ENCODE measurements around the gene RAPGEF2. TPM values are rescaled to one million over a fixed set of nuclear protein-coding genes. Genes with fewer than 3 reads are reported as not detected.
"Not testable (repeated sequence)": the region's sequence is repeated elsewhere in the genome, so short reads cannot be mapped to it uniquely, and the experiment has no call there.

RAPGEF2 gene
- total and polyA plus RNA-seq, 2 donors: 13.6 to 78.7 TPM

- Histone ChIP-seq H3K36me3 (ENCODE audit: insufficient read depth) (no peaks in the 10 kb centered on the region), H3K27ac (ENCODE audit: low read depth) (no peak overlapping the region), H3K4me1 (ENCODE audit: insufficient read depth) (no peaks in the 10 kb centered on the region), H3K4me3 (ENCODE audit: low read depth, low read length) (no peak overlapping the region)
- DNase-seq (ENCODE audit: extremely low spot score): no peak
- 79% methylated on average over 4 of the region's 4 CpGs for WGBS
Observed at GRCh38 chr4:159106636-159107035, 3.8 kb downstream of the RAPGEF2 start.

DNA sequence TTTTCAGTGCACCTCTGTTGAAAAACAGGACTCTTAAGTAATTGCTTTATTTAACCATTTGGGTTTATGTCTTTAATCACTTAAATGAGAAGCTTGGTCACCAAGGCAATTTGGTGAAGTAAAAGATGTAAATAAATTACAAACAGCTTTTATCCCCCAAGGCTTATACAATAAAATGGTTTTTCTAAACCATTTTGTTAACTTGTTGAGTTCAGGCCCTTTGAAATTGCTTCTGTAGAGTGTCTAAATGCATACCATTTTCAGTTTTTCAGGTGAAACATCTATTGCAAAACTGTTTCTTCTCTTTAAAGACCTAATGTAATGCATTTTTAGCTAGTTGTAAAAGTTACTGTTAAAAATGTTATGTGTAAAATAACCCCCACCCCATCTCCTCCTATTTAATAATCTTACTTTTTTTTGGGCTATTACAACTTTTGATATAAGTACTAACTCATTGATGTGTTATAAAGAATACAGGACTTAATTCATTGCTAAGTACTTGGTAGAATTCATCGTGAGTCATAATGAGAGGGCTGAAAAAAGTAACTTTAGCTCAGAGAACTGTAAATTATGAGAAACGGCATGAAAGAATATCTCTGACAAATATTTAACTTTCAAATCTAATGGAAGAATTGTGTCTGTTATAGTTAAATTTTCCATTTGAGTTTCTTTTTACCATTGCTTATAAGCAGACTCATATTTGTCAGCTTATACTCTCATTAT is 4.5 kb downstream of the RAPGEF2 start:
- no peak overlapping the region for H3K4me3 ChIP-seq (ENCODE audit: low read depth, low read length)
- H3K27ac ChIP-seq (ENCODE audit: low read depth): no peak overlapping the region
- no peaks in the 10 kb centered on the region for H3K36me3 ChIP-seq (ENCODE audit: insufficient read depth)
- no peak for DNase-seq (ENCODE audit: extremely low spot score)
- H3K4me1 ChIP-seq (ENCODE audit: insufficient read depth): no peaks in the 10 kb centered on the region
- WGBS: 33% methylated on average over 2 of the region's 2 CpGs

DNA sequence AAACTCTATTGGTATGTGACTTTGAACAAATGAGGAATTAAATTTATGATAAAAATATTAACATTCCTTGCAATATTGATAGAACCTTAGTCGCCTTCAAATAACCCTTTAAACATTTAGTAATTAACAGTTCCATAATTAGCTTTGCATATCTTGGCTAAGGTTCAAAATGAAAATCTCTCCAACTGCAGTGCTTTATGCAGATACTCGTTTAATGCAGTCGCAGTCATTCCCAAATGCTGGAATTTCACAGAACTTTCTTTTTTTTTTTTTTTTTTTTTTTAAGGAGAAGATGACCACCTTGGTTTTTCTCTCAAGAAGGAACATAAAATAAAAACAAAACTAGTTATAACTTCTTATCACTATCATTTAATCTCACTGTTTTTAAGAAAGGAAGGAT is 5.2 kb downstream of the RAPGEF2 start:
- no peaks in the 10 kb centered on the region for H3K36me3 ChIP-seq (ENCODE audit: insufficient read depth)
- WGBS: 81% methylated on average over 3 of the region's 3 CpGs
- H3K4me1 ChIP-seq (ENCODE audit: insufficient read depth): no peaks in the 10 kb centered on the region
- H3K27ac ChIP-seq (ENCODE audit: low read depth): no peak overlapping the region
- no peak for DNase-seq (ENCODE audit: extremely low spot score)
- H3K4me3 ChIP-seq (ENCODE audit: low read depth, low read length): no peak overlapping the region

GRCh38 chr4:159110961-159111360 is 8.1 kb downstream of the RAPGEF2 start:
- Histone ChIP-seq H3K4me1 (ENCODE audit: insufficient read depth) (no peaks in the 10 kb centered on the region), H3K4me3 (ENCODE audit: low read depth, low read length) (no peak overlapping the region), H3K36me3 (ENCODE audit: insufficient read depth) (no peaks in the 10 kb centered on the region), H3K27ac (ENCODE audit: low read depth) (no peak overlapping the region)
- no peak for DNase-seq (ENCODE audit: extremely low spot score)
- 89% methylated on average over 5 of the region's 5 CpGs for WGBS

- no peak for DNase-seq (ENCODE audit: extremely low spot score)
- H3K4me3 ChIP-seq (ENCODE audit: low read depth, low read length): no peak overlapping the region
- 84% methylated on average over 4 of the region's 4 CpGs for WGBS
- no peak overlapping the region for H3K27ac ChIP-seq (ENCODE audit: low read depth)
- H3K36me3 ChIP-seq (ENCODE audit: insufficient read depth): no peaks in the 10 kb centered on the region
- H3K4me1 ChIP-seq (ENCODE audit: insufficient read depth): no peaks in the 10 kb centered on the region
Observed at GRCh38 chr4:159111416-159111815, 8.5 kb downstream of the RAPGEF2 start.

DNA sequence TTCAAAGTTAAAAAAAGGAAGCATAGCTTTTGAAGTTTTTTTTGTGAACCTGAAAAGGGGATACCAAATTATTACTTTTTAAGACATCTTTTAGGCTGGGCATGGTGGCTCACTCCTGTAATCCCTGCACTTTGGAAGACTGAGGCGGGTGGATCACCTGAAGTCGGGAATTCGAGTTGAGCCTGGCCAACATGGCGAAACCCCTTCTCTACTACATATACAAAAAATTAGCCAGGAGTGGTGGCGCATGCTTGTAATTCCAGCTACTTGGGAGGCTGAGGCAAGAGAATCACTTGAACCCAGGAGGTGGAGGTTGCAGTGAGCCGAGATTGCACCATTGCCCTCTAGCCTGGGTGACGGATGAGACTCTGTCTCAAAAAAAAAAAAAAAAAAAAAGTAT is 10.5 kb downstream of the RAPGEF2 start:
- not testable (repeated sequence) for DNase-seq (ENCODE audit: extremely low spot score); H3K4me1 ChIP-seq (ENCODE audit: insufficient read depth); H3K27ac ChIP-seq (ENCODE audit: low read depth); H3K36me3 ChIP-seq (ENCODE audit: insufficient read depth); H3K4me3 ChIP-seq (ENCODE audit: low read depth, low read length)
- WGBS: 97% methylated on average over 7 of the region's 7 CpGs

DNA sequence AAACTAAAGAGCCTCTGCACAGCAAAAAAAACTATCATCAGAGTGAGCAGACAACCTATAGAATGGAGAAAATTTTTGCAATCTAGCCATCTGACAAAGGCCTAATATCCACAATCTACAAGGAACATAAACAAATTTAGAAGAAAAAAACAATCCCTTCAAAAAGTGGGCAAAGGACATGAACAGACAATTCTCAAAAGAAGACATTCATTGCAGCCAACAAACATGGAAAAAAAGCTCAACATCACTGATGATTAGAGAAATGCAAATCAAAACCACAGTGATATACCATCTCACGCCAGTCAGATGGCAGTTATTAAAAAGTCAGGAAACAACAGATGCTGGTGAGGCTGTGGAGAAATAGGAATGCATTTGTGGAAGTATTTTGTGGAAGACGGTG is 13.2 kb downstream of the RAPGEF2 start:
- 97% methylated on average over 2 of the region's 2 CpGs for WGBS
- not testable (repeated sequence) for H3K27ac ChIP-seq (ENCODE audit: low read depth); H3K4me1 ChIP-seq (ENCODE audit: insufficient read depth); H3K4me3 ChIP-seq (ENCODE audit: low read depth, low read length); H3K36me3 ChIP-seq (ENCODE audit: insufficient read depth); DNase-seq (ENCODE audit: extremely low spot score)

GRCh38 chr4:159116693-159117092 is 13.8 kb downstream of the RAPGEF2 start:
- H3K27ac ChIP-seq (ENCODE audit: low read depth); H3K4me1 ChIP-seq (ENCODE audit: insufficient read depth); H3K36me3 ChIP-seq (ENCODE audit: insufficient read depth); DNase-seq (ENCODE audit: extremely low spot score); H3K4me3 ChIP-seq (ENCODE audit: low read depth, low read length): not testable (repeated sequence)

DNA sequence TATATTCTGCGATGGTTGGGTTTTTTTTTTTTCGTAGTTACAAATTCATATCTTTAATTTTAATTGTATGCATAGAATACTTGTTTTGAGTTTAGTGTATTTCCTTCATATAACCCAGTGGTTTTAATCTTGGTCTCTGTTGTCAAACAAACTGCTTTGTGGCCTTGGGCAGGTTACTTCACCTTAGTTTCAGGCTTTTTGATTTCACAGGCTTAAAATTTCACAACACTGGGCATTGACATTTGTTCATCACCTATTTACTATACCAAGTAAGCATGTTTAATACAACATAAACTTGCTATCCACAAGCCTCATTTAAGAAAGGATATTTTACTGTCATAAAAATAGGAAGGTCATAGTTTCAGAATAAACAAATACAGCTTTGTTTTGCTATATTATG is 14.7 kb downstream of the RAPGEF2 start:
- H3K4me1 ChIP-seq (ENCODE audit: insufficient read depth): no peaks in the 10 kb centered on the region
- WGBS: 85% methylated on average over 2 of the region's 2 CpGs
- H3K27ac ChIP-seq (ENCODE audit: low read depth): no peak overlapping the region
- DNase-seq (ENCODE audit: extremely low spot score): no peak
- no peak overlapping the region for H3K4me3 ChIP-seq (ENCODE audit: low read depth, low read length)
- no peaks in the 10 kb centered on the region for H3K36me3 ChIP-seq (ENCODE audit: insufficient read depth)

DNA sequence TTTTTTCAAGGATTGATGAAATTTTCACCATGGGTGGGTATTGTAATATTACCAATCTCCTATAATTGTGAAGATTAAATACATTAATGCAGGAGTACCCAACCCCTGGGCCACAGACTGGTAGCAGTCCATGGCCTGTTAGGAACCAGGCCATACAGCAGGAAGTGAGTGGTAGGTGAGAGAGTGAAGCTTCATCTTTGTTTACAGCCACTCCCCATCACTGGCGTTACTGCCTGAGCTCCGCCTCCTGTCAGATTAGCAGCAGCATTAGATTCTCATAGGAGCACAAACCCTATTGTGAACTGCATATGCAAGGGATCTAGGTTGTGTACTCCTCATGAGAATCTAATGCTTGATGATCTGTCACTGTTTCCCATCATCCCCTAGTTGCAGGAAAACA is 15.1 kb downstream of the RAPGEF2 start:
- WGBS: 72% methylated on average over 2 of the region's 2 CpGs
- Histone ChIP-seq H3K4me1 (ENCODE audit: insufficient read depth) (no peaks in the 10 kb centered on the region), H3K4me3 (ENCODE audit: low read depth, low read length) (no peak overlapping the region), H3K36me3 (ENCODE audit: insufficient read depth) (no peaks in the 10 kb centered on the region), H3K27ac (ENCODE audit: low read depth) (no peak overlapping the region)
- DNase-seq (ENCODE audit: extremely low spot score): no peak

GRCh38 chr4:159121371-159121770 is 18.5 kb downstream of the RAPGEF2 start:
- Histone ChIP-seq H3K27ac (ENCODE audit: low read depth) (no peak overlapping the region), H3K36me3 (ENCODE audit: insufficient read depth) (no peaks in the 10 kb centered on the region), H3K4me3 (ENCODE audit: low read depth, low read length) (no peak overlapping the region), H3K4me1 (ENCODE audit: insufficient read depth) (no peaks in the 10 kb centered on the region)
- 97% methylated on average over 2 of the region's 2 CpGs for WGBS
- no peak for DNase-seq (ENCODE audit: extremely low spot score)

DNA sequence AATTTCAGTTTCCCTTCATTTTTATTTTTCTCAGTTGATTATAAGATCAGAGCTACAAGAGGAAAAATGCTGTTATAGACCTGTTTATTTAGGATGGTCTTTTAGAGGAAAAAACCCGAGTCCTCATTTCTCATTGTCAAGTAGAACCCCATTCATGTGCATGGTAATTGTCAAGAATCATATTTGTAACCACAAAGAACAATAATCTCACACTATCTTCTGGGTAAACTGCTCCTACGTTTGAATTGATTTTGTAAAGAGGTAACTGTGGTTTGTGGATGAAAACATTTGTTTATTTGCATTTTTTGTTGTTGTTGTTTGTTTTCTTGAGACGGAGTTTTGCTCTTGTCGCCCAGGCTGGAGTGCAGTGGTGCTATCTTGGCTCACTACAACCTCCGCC is 23.8 kb downstream of the RAPGEF2 start:
- no peak overlapping the region for H3K4me3 ChIP-seq (ENCODE audit: low read depth, low read length)
- 91% methylated on average over 5 of the region's 5 CpGs for WGBS
- no peak overlapping the region for H3K27ac ChIP-seq (ENCODE audit: low read depth)
- DNase-seq (ENCODE audit: extremely low spot score): no peak
- H3K36me3 ChIP-seq (ENCODE audit: insufficient read depth): no peaks in the 10 kb centered on the region
- H3K4me1 ChIP-seq (ENCODE audit: insufficient read depth): no peaks in the 10 kb centered on the region

GRCh38 chr4:159127745-159128518 is 25.1 kb downstream of the RAPGEF2 start:
- 95% methylated on average over 4 of the region's 4 CpGs for WGBS
- no peak for DNase-seq (ENCODE audit: extremely low spot score)

GRCh38 chr4:159129814-159130550 is 27.1 kb downstream of the RAPGEF2 start:
- Histone ChIP-seq H3K4me3 (ENCODE audit: low read depth, low read length) (no peak overlapping the region), H3K27ac (ENCODE audit: low read depth) (no peak overlapping the region), H3K4me1 (ENCODE audit: insufficient read depth) (no peaks in the 10 kb centered on the region), H3K36me3 (ENCODE audit: insufficient read depth) (no peaks in the 10 kb centered on the region)
- 90% methylated on average over 2 of the region's 2 CpGs for WGBS
- no peak for DNase-seq (ENCODE audit: extremely low spot score)

More at GRCh38 chr4:159127745-159128518, 25.1 kb downstream of the RAPGEF2 start:
- Histone ChIP-seq H3K36me3 (ENCODE audit: insufficient read depth) (no peaks in the 10 kb centered on the region), H3K4me1 (ENCODE audit: insufficient read depth) (no peaks in the 10 kb centered on the region), H3K4me3 (ENCODE audit: low read depth, low read length) (no peak overlapping the region), H3K27ac (ENCODE audit: low read depth) (no peak overlapping the region)

Data from urinary bladder (tissue), 4 donors.